Activated CD8-positive, alpha-beta memory T cell treated with anti-CD3 and anti-CD28 coated beads, Interleukin-2, amount 50 U/mL, for 24 hours (primary cell): ENCODE results near the gene FEM1C.
"Not testable (repeated sequence)": the region's sequence is repeated elsewhere in the genome, so short reads cannot be mapped to it uniquely, and the experiment has no call there.

Experiments used
- DNase-seq: peaks from one replicate; pipeline ENCODE4 v3.0.0-alpha.2; 2020; ENCODE audit errors: extremely low read depth

Gene FEM1C

DNA sequence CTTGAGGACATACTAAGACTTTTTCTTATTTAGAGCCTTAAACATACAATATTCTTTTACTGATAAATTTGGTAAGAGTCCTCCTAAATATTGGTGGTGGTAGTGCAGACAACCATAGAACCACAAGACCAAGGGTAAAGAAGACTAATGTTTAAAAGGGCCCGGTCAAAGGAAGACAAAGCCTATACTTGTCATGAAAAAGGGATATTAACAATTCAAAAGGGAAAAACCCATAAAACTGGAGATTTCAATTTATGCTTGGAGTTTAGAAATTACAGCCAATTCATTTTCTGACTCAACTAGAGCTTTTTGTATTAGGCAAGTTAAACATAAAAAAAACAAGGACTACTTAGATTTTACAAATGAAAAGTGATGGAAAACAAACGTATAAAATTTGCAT, 24.4 kb downstream of the FEM1C start:
- no peak for DNase-seq

DNA sequence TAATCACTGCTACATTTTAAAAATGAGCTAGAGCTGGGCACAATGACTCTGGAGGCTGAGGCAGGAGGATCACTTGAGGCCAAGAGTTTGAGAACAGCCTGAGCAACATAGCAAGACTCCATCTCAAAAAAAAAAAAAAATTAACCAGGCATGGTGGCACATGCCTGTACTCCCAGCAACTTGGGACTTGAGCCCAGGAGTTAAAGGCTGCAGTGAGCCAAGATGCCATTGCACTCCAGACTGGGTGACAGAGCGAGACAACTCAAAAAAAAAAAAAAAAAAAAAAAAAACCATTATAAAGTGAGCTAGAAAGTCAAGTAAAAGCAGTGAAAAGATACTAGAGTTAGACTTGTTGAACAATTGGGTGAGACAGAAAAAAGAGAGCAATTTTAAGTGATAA, 28.2 kb downstream of the FEM1C start:
- no peak for DNase-seq

DNA sequence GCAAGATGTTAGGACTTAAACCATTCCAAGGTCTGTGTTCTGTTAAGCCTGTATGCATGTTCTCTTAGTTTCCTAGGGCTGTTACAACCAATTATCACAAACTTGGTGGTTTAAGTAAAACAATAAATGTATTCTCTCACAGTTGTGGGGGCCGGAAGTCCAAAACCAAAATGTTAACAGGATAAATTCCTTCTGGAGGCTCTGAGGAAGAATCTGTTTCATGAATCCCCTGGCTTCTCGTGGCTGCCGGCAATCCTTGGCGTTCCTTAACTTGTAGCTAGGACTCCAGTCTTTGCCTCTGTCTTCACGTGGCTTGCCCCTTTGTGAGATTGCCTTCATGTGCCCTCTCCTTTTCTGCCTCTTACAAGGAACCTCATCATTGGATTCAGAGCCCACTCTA, 30.4 kb downstream of the FEM1C start:
- no peak for DNase-seq

DNA sequence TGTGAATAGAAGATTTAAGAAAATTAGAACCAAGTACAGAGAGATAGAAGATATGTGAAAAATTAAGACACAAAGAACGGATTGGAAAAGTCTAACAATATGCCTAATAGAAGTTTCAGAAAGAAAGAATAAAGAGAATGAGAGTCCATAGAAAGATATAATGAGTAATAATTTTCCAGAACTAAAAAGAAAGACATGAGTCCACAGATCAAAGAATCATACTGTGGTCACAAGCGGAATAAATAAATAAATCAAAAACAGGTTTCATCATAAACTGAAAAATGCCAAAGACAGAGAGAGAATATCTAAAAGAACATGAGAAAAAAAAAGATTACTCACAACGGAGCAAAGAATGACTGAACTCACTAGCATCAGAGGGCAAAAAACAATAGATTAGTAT, 32.9 kb downstream of the FEM1C start:
- no peak for DNase-seq

DNA sequence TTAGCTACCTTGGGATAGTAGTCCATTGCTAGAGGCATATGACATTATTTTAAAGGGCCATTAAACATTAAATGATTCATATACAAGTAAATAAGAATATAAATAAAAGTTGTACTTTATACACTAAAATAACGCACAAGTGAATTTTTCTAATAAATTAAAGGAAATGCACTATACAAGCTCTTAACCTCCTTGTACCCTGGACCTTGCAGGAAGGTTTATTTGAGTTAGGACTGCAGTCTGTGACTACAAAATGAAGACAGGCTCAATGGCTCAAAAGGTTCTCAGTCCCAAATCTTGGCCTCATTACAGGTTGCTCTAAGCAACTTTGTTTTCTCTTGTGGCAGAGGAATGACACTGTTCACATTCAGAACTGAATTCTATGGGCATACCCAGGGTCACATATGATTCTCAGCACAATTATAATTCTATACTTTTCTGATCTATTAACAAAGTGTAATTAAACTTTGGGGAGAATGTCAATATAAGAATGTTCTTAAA, 34.4 kb downstream of the FEM1C start:
- DNase-seq, result no peak

DNA sequence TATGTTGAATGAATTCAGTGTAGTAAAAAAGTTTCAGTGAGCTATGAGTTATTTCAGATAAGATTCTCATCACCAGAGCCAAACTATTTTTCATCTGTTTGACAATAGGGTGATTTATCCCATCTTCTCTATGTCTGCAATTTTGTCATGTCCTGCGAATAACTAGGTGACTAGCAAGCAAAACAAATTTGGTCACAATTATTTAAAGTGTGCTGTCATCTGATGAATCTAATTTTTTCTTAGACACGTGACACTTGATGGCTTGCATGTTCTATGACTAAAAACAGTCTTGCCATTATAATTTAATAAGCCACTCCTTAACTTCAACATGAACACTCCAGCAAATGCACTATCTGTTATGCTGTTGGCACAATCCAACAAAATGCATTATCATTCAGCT, 35.0 kb downstream of the FEM1C start:
- no peak for DNase-seq

DNA sequence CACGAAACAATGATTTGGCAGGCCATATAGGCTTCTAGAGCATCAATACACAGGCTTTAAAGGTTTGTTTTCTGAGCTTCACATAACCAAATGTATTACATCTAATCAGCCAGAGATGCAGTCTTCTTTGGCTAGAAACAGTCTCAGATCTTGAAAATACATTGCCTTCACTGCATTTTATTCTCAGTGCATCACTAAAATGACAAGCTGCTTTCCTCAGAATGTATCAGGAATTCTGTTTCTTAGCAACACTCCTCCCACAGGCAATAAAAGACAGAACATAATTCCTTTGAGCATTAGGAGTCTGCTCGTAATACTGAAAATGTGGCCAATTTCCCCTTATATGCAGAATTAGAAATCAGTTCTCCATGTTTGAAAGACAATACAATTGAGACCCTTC, 36.9 kb downstream of the FEM1C start:
- no peak for DNase-seq

DNA sequence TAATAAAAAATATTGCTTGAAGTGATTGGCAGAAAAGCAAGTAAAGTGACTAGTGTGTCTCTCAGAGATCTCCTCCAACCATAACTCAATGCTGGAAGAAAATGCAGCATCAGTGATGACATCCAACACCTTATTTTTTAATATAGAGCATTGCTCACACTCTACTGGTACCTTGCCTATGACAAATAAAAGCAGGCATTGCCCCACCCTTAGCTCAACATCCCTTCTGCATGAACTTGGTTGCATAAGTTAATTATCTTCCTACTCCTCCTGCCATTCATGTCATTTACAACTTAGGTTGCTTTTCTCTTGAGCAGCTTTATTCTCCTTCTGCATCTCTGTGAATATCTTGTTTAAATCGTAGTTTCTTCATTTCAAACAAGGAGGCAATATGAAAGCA, 41.2 kb downstream of the FEM1C start:
- DNase-seq, result no peak

DNA sequence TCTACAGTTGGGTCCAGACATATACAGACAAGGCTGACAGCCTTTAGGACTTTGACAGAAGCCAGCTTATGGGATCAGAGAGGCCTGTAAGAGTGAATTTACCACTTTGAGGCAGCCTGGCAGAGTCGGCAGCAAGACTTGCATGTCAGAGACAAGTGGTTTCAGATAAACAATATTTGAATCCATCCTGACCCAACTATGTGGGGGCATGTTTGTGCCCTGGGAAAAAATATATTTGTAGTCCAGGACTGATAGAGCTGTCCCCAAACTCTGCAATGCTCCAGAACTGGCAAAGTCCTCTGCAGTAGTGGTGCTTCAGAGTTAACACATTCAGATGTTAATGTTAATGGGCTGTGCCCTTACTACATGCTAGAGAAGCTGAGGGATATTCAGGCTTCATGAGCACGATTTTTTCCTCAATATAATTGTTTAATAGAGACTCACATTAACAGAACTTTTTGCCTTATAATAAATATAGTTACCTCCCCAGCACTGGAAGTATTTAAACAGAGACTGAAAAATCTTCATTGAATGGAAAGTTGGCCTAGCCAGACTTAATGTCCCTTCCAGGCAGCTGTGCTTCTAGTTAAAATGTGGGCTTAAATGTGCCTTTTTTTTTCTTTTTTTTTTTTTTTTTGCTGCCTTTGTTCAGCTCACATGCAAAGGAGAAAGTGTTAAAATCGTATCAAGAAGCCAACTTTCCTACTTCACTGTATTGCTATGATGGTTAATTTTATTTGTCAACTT, 42.9 kb downstream of the FEM1C start:
- no peak for DNase-seq

DNA sequence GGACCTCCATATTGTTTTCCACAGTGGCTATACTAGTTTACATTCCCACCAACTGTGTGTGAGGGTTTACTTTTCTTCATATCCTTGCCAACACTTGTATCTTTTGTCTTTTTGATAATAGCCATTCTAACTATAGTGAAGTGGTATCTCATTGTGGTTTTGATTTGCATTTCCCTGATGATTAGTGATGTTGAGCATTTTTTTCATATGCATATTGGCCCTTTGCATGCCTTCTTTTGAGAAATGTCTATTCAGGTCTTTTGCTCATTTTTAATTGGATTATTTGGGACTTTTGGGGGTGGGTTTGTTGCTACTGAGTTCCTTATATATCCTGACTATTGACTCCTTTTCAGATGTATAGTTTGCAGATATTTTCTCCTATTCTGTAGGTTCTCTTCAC, 44.4 kb downstream of the FEM1C start:
- no peak for DNase-seq

DNA sequence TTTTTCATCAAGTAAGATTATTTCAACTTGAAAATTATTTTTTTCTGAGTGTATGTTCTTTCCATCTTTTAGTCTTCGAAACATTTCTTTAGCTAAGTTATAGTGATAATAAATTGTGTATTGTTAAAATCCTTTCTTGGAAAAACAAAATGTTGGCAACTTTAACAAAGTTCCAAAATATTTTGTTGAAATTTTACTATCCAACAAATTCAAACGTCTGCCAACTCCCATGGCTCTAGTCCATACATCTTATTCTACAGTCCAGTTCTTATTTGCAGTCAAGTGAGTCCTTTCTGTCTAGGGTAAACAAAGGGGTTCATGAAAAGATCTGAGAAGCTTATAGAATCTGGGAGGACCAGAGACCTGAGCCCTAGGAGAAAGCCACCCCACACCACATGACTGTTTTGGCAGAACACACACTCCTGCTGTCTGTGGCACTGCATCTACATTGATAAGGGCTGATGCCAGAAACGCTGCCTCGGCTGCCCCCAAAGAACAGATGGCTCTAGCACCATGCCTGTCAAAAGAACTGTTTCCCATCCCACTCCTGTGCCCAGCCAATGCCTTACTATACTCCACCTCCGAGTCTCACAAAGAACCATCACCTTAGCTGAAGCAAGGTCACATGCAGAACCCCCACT, 47.5 kb downstream of the FEM1C start:
- no peak for DNase-seq

DNA sequence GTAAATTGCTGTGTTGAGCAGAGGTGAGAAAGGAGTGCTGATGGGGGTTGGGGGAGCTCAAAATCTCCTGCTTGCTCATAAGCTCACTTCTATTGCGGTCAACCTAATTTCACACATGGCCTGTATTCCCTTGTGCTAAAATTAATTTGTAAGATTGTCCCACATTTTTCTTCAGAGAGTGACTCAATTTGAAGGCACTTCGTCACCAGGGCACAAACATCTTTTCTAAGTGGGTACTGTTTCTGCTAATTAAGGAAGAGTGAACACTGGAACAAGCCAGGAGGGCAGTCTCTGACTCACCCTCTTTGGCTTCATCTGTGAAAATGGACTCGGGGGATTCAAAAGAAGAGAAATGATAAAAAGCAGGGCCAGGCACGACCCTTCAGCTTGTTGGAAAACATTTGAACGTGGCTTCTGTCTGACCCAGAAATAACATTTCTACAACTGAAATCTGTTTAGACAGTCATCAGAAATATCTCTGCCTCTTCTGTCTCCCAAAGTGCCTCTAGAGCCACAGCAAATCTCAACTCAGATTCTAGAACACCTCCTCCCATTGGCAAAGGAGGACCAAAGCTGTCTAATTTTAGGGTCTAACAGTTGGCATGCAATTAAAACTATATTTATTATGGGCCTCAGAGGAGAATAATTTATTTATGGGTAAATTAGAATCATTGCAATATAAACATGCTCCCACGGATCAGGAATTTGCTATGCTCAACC, 49.8 kb downstream of the FEM1C start:
- no peak for DNase-seq

DNA sequence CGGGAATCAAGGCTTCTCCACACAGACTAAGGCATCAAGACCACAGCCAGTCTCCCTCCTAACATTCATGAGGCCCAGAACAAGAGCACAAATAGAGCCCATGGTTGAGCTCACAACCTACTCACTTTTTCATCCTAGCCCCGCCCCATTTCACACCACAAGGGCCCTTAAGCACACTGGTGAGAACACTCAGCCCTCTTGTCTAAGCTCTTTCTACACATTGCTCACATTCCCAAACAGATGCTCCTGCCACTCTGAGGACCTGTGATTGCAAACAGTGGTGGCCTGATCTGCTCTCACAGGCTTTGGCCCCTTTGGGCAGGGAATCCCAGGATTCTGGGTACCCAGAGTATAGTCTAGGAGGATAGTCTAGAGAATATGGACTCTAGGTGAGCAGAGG, 54.0 kb downstream of the FEM1C start:
- no peak for DNase-seq

DNA sequence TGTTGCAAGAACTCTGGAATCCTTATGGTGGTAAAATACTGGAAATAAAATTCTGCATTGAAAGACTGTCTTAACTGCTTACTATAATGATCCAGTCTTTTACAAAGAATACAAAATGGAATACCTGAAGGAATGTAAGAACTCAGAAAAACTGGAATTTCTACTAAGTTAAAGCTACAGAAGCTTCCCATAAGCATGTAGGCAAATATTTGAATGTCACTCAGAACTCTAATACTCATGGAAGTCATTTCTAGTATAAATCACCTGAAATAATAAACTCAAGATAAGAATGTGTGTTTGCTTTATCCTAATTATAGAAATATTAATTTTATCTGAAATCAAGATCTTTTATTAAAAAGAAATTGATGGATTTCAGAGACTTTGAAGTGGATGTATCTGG, 54.8 kb downstream of the FEM1C start:
- no peak for DNase-seq

DNA sequence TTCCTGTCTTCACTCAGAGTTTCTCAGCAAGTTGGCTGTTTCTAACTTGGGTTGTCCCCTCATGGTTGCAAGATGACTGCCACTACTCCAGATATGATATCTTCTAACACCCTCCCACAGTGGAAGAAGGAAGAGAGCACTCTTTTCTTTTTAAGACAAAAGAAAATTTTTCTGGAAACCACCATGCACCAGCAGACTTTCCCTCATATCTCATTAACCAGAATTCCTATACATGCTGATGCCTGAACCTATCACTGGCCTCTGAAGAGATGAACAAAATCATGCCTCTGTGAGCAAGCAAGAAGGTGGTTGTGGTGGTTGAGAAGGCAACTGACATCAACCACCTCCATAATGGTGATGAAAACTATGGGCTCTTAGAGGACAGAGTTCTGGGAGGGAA, 56.8 kb downstream of the FEM1C start:
- DNase-seq, result no peak

DNA sequence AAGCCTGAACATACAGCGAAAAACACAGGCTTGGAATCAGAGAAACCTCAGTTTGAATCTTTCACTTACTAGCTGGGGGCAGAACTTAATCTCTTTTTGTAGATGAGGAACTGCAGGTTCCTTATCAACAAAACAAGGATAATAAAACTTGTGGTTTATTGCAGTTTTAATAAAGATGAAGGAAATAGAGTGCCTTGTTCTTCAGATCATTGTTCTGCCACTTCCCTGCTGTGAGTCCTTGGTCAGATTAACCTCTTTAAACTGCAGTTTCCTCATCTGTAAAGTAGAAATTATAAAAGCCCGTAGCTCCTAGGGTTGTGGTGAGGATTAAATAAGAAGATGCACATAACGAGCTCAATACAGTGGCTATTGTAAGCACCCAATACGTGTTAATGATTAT, 57.4 kb downstream of the FEM1C start:
- DNase-seq, result no peak

DNA sequence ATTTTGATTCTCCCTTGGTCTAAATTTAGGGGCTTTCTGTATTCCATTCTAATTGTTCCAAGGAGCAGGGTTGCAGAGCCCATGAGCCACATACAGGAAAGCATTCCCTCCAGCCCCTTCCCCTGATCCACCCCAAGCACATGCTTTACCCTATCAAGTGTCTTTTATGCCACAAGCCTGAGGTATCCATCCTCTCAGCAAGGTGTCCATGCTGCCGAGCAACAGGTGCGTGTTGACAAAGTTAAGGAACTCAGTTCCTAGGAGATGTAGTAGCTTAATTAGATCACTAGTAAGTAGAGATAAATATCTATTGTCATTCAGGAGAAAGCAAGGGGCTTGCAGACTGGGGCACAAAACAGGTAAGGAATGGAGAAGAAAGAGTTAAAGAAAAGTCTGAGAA, 57.8 kb downstream of the FEM1C start:
- no peak for DNase-seq

DNA sequence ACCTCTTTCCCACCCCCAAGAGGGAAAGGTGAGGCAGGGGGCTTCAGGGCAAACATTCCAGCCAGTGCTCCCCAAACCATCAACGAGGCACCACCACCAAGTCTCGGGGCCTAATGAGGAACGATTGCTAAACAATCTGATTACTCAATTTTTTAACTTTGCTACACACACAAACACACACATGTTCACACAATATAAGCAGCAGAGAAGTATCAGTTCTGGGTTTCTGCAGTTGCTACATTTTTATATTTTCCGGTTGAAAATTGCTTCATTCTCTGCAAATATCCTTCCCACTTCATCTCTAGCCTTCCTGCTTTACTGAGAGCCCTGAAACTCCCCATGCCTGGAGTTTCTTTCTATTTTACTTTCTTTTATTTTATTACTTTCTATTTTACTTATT, 60.2 kb downstream of the FEM1C start:
- DNase-seq, result no peak

DNA sequence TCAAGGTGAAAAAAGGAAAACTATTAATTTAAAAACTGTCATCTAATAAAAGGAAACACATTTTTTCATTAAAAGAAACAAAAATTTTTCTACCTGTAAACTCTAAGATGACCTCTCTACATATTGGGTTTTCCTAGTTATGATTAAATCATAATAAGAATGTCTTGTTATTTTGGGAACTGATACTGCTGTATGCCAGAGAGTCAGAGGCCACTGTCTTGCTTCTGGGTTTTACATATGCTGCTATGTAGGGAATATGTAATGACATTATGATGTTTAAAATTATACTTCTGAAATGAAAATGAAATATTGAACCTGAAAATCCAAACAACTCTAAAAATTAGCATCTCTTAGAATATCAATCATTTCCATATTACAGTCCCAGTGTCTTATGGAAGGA, 63.7 kb downstream of the FEM1C start:
- no peak for DNase-seq

DNA sequence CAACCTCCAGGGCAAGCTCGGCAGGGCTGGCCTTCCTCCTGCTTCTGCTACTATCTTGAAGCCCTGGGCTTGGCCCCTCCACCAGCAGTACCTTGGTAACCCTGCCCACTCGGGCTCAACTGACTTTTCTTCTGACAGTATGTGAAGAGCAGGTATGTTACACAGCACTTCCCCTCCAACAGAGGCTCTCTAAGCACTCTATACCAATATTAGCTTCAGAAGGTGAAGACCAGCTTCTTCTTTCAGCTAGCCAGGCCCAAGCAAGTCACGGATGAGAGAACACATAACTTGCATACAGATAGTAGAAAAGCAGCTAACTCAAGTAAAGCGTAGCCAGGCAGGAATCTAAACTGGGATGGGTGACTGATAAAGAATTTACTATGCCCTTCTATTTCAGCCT, 64.3 kb downstream of the FEM1C start:
- no peak for DNase-seq

DNA sequence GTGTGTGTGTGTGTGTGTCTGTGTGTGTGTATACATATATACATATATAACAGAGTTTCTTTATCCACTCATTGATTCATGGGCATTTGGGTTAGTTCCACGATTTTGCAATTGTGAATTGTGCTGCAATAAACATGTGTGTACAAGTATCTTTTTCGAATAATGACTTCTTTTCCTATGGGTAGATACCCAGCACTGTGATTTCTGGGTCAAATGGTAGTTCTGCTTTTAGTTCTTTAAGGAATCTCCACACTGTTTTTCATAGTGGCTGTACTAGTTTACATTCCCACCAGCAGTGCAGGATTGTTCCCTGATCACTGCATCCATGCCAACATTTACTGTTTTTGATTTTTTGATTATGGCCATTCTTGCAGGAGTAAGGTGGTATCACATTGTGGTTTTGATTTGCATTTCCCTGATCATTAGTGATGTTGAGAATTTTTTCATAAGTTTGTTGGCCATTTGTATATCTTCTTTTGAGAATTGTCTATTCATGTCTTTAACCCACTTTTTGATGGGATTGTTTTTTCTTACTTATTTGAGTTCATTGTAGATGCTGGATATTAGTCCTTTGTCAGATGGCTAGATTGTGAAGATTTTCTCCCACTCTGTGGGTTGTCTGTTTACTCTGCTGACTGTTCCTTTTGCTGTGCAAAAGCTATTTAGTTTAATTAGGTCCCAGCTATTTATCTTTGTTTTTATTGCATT, 65.3 kb downstream of the FEM1C start:
- not testable (repeated sequence) for DNase-seq

DNA sequence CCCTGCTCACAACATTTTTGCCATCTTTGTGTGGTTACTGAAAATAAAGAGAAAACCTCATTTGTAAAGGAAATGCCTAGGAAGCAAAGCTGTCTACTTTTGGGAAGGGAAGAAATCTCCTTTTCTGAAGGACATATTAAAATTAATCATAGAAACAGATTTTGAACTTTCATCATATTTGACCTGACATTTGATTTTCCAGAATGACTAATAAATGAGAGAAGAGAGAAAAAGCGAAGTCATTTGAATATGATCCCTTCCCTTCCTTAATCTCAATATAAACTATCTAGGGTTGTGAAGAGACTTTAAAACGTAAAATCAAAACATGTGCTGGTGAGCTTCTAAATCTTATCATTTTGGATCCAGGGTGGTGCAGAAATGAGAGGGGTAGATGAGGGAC, 66.3 kb downstream of the FEM1C start:
- no peak for DNase-seq
